ENCODE results near the gene PARVA.

Gene PARVA

DNA sequence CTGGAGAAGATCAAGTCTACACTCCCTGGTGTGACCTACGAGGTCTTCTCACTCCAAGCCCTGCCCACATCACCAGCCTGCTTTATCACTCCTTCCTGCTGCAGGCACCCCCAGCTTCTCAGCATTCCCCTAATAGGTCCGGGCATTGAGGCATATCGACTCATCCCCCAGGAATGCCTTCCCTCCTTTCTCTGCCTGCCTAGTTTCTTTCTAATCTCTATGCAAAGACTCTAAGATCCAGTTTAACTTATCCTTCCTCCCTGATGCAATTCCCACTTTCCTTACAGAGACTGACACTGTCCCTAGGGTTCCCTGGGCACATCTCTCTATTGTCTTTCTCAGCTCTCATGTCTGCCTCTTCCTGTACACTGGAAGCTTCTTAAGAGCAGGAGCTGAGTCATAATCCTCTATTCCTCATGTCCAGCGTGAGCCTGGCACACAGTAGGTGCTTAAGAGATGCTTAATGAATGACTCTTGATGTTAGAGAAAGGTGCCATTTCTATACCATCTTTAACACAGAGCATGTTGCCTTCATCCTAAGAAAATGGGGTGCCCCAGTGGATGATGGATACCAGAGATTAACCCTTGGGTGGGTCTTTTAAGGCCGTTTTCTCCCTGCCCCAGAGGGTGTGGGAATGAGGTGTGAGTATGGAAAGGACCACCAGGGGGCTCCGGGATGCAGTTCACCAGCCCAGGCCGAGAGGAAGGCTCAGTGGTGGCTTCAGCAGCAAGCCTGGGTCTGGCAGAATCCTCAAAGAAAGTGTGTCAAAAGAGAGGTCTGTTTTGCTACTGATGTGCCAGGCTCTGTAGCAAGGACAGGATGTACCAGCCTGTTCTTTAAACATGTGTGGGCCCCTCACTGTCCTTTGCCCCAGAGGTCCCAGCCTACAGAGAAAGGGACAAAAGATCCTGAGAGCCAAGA is 34.7 kb downstream of the PARVA start:
- TF ChIP-seq, protein P1, sequence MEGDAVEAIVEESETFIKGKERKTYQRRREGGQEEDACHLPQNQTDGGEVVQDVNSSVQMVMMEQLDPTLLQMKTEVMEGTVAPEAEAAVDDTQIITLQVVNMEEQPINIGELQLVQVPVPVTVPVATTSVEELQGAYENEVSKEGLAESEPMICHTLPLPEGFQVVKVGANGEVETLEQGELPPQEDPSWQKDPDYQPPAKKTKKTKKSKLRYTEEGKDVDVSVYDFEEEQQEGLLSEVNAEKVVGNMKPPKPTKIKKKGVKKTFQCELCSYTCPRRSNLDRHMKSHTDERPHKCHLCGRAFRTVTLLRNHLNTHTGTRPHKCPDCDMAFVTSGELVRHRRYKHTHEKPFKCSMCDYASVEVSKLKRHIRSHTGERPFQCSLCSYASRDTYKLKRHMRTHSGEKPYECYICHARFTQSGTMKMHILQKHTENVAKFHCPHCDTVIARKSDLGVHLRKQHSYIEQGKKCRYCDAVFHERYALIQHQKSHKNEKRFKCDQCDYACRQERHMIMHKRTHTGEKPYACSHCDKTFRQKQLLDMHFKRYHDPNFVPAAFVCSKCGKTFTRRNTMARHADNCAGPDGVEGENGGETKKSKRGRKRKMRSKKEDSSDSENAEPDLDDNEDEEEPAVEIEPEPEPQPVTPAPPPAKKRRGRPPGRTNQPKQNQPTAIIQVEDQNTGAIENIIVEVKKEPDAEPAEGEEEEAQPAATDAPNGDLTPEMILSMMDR (IDR thresholded peaks at IDR 0.05; ENCODE audit: low read depth, low read length, missing control alignments): peak; percentile 64
- no peak for DNase-seq (ENCODE audit: low read depth)

DNA sequence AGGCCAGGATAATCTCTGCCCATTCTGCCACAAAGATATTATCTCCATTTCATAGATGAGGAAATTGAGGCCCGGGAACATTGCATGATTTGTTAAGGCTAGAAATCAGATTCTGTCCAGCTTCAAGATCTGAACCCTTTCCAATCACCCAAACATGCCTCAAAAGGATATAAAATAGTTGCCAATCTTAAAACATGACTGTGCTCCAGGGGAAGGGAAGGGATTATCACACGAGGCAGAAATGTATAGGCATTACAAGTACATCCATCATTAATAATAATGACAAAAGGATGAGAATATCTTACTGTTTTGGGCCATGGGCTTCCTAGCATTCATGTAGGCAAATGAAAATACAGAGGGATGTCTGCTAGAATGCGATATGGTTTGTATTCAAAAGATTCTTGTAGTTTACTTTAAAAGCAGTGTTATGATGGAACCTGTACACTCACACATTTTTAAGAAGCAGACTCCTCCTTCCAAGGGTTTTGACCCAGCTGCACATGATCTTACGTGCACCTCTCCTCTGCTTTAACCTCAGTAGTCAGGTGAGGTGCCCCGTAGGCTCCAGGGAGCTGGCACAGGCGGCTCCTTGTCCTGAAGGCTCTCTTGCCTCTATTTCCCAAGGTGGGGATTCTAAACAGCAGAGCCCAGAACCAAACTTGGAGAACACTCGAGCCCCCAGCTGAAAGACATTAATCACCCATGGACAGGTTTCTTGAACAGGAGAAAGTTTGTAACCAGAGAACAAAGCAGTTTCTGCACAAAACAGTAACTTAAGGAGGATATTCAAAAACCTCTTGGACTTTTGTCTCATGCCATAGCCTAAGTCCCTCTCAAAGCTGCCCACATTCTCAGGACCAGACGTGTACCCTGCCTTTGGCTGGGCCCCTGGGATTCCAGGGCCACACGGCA is 36.0 kb downstream of the PARVA start:
- no peak overlapping the region for H3K4me3 ChIP-seq (ENCODE audit: low read depth, low read length)
- DNase-seq (ENCODE audit: low read depth): no peak
- TF ChIP-seq, protein P1 (IDR thresholded peaks at IDR 0.05; ENCODE audit: low read depth, low read length, missing control alignments): no peak

More for the DNA sequence above, 34.7 kb downstream of the PARVA start:
- no peak overlapping the region for H3K4me3 ChIP-seq (ENCODE audit: low read depth, low read length)

DNA sequence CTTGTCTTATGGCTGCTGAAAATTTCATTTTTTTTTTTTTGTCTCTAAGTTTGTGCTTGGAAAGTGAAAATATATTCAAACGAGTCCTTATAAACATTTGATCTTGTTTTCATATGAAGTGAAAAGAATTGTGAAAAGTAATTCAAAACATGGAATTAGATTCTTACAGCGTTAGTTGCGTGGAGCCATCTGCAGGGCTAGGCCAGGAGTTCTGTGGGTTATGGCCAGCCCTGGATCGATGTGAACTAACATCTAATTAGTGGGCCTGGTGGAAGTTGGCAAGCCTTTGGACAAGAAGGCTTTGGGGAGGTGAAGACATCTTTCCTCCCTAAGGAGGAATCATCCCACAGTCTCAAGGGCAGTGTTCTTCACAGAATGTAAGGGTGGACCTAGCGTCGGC is 37.2 kb downstream of the PARVA start:
- no peak overlapping the region for H3K4me3 ChIP-seq (ENCODE audit: low read depth, low read length)
- DNase-seq (ENCODE audit: low read depth): no peak
- TF ChIP-seq, protein P1 (IDR thresholded peaks at IDR 0.05; ENCODE audit: low read depth, low read length, missing control alignments): no peak

DNA sequence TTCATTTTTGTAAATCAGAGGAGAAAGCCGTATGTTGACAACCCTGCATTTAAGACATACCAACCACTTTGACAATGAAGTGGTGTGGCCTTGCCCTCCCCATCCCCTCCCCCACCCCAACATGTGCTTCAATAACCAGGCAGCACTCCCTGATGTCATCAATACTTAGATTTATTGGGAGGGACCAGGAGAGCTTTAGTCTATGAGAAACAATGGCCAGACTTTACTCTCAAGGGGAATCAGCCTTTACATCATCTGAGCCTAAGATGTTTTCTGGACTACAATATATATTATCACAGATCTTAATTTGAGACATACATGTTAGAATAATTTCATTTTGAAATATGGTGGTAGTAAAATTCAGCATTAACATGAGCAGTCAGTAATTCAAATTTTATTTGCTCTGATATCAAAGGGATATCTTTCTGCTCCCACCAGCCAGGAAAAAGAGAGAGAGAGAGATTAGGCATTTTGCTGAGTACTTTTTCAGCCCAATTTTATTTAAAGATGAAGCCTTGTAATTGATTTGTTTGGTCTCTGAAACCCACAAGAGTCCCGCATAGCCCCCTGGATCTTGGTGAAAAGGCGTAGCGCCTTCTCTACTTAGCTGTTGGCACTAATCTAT is 38.1 kb downstream of the PARVA start:
- DNase-seq (ENCODE audit: low read depth): no peak
- TF ChIP-seq, protein P1 (IDR thresholded peaks at IDR 0.05; ENCODE audit: low read depth, low read length, missing control alignments): no peak
- no peak overlapping the region for H3K4me3 ChIP-seq (ENCODE audit: low read depth, low read length)

DNA sequence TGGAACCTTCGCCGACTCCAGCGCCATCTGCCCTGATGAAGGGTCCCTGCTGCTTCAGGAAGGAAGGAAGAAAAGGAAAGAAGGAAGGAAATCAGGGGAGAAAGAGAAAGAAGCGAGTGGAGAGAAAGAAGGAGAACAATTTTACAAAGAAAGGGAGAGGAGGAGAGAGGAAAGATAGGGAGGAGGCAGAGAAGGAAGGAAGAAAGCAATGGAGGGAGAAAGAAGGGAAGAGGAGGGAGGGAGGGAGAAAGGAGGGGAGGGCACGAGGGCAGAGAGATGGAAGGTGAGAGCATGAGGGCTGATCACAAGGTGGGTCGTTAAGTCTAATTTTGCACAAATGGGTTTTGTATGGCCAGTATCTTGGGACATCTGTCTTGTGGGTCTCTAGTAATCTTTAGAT is 39.2 kb downstream of the PARVA start:
- DNase-seq (ENCODE audit: low read depth): no peak
- TF ChIP-seq, protein P1 (IDR thresholded peaks at IDR 0.05; ENCODE audit: low read depth, low read length, missing control alignments): no peak
- H3K4me3 ChIP-seq (ENCODE audit: low read depth, low read length): no peak overlapping the region

DNA sequence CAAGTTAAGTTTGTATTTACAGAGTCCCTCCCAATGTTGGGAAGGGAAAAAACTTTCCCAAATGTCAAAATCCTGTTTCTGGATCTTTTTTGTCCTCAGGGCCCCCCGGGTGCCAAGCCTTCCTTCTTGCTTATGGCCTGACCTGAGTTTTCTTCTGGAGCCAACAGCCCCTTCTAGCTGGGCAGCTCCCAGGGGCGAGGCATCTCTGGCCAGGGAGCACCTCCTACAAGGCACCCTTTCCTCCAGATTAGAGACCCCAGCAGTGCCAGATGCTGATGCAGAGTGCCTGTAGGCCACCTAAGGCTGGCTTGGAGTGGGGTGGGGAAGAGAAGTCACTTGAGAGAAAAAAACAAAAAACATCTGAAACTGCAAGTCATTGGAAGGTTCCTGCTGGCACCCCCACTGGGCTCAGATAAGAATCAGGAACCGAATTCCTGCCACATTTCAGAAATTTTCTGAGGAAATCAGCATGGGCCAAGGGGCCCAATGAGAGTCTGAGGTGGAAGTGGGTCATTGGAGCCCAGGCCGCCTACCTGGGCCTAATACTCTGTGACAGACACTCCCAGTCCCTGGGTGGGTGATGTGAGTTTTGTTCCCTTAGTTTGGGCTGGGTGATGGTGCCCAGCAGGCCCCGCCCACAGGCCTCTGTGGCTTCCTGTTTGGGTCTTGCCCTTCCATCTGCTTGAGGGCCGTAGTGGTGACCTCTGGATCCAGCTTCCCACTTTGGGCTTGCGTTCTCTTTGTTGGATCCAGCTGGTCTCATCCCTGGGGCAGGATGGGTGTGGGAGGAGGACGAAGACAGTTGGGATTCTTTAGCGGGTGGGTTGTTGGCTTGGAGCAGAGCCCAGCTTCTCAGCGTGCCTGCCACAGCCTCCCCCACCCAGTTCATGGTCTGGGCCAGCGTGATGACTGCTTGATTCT is 40.6 kb downstream of the PARVA start:
- no peak overlapping the region for H3K4me3 ChIP-seq (ENCODE audit: low read depth, low read length)
- TF ChIP-seq, protein P1 (IDR thresholded peaks at IDR 0.05; ENCODE audit: low read depth, low read length, missing control alignments): no peak
- DNase-seq (ENCODE audit: low read depth): no peak
